Aorta (tissue), 5 donors: Measurements from ENCODE around the gene LYPD6B. TPM values are rescaled to one million over a fixed set of nuclear protein-coding genes. Genes with fewer than 3 reads are reported as not detected.

ENCODE experiments used
- ATAC-seq: fragments of 200-7000 bp; cut with Tn5 transposase; one replicate; pipeline ENCODE4 v1.9.1; 2022; ENCODE audit warnings: moderate library complexity; ENCODE audit not compliant: low FRiP score
- DNase-seq, 2 donors: peaks; one replicate each; pipeline ENCODE4 v3.0.0-alpha.2; 2020
- H3K27ac ChIP-seq, 2 donors: one replicate each; pipeline ENCODE4 v1.5.1; 2013; ENCODE audit warnings: low read length in 2 of 2, mild to moderate bottlenecking in 2 of 2, moderate library complexity in 2 of 2, control low read depth in 1 of 2, inconsistent platforms in 1 of 2, low read depth in 1 of 2
- H3K27me3 ChIP-seq, 2 donors: one replicate each; pipeline ENCODE4 v1.6.1; 2013; ENCODE audit warnings: control low read depth in 1 of 2, low read length in 1 of 2, mild to moderate bottlenecking in 1 of 2, moderate library complexity in 1 of 2; ENCODE audit not compliant: insufficient read depth in 2 of 2, control insufficient read depth in 1 of 2
- H3K36me3 ChIP-seq, 2 donors: one replicate each; pipeline ENCODE4 v1.6.1; 2013; ENCODE audit warnings: control low read depth in 1 of 2, low read length in 1 of 2, mild to moderate bottlenecking in 1 of 2; ENCODE audit not compliant: insufficient read depth in 2 of 2, control insufficient read depth in 1 of 2
- H3K4me1 ChIP-seq, 2 donors: one replicate each; pipeline ENCODE4 v1.6.1; 2013; ENCODE audit warnings: low read length in 2 of 2, control low read depth in 1 of 2, mild to moderate bottlenecking in 1 of 2, moderate library complexity in 1 of 2; ENCODE audit not compliant: insufficient read depth in 2 of 2, control insufficient read depth in 1 of 2
- H3K4me3 ChIP-seq, 2 donors: one replicate each; pipeline ENCODE4 v1.5.1; 2013; ENCODE audit warnings: low read length in 2 of 2, control low read depth in 1 of 2, mild to moderate bottlenecking in 1 of 2
- H3K9me3 ChIP-seq: one replicate; pipeline ENCODE4 v1.6.1; 2013; ENCODE audit warnings: mild to moderate bottlenecking, low read length; ENCODE audit not compliant: control insufficient read depth
- WGBS, 2 donors: extraction: QIAGEN DNeasy Blood & Tissue Kit; methylation state at CpG; one replicate each; pipeline ENCODE4 v1.1.7; 2013; 5-methylcytosine and 5-hydroxymethylcytosine counted together
- intact Hi-C, 2 donors: fragments of 100-400 bp; cut with DNase I; formaldehyde crosslinking; loops; one replicate each; pipeline versions ENCODE4 v1.14.2 to v1.15.0; 2022
- polyA plus RNA-seq, 2 donors: library from polyadenylated mRNA; stranded (reverse); fragments of 200-250 nt; gene quantifications; one replicate each; pipeline ENCODE4 v1.2.3, GENCODE V29; 2013
- total RNA-seq, 2 donors: library from RNA; stranded (reverse); fragmentation: NEBNext Ultra II Directional; extraction: Animal tissue kit (Norgen Biotek cat#: 25700); gene quantifications; one replicate each; pipeline ENCODE4 v1.2.1, GENCODE V29; 2021
- donor health status: healthy with polysubstance abuse.
- donor health status: Bipolar disorder and iron deficiency.
- donor health status: DM: no; HTN: no; CAD: no.
- donor health status: DM: no; HTN: no; CAD: no.
- donor health status: DM: yes; HTN: yes; CAD: no.

The LYPD6B gene
- total and polyA plus RNA-seq, 4 donors: 0.26 TPM; not detected in 3

GRCh38 chr2:149084924-149085795, 46.7 kb downstream of the LYPD6B start:
- Histone ChIP-seq H3K4me1 (peaks cover 0 to 2% of the 10 kb centered on the region in 2 donors), H3K4me3 (no peak overlapping the region), H3K27ac (no peak overlapping the region), H3K27me3 (no peaks in the 10 kb centered on the region), H3K9me3 (no peaks in the 10 kb centered on the region), H3K36me3 (no peaks in the 10 kb centered on the region)
- intact Hi-C loops: no loop called here
- DNase-seq (no peak), ATAC-seq (no peak)
- 56 to 60% methylated on average over 7 of the region's 7 CpGs for WGBS, 2 donors

- Histone ChIP-seq H3K27ac (no peak overlapping the region), H3K36me3 (no peaks in the 10 kb centered on the region), H3K9me3 (no peaks in the 10 kb centered on the region), H3K4me1 (peaks cover 0 to 2% of the 10 kb centered on the region in 2 donors), H3K4me3 (no peak overlapping the region), H3K27me3 (no peaks in the 10 kb centered on the region)
- no peak for DNase-seq
- no peak for ATAC-seq
- intact Hi-C loops: no loop called here
- 80 to 81% methylated on average over 4 of the region's 4 CpGs for WGBS, 2 donors
These were observed 49.3 kb downstream of the LYPD6B start for GRCh38 chr2:149087751-149088150.

- Histone ChIP-seq H3K9me3 (no peaks in the 10 kb centered on the region), H3K27me3 (no peaks in the 10 kb centered on the region), H3K36me3 (no peaks in the 10 kb centered on the region), H3K27ac (no peak overlapping the region), H3K4me1 (peaks cover 0 to 2% of the 10 kb centered on the region in 2 donors), H3K4me3 (no peak overlapping the region)
- DNase-seq: no peak
- ATAC-seq: no peak
- intact Hi-C loops: no loop called here
These were observed 50.6 kb downstream of the LYPD6B start for GRCh38 chr2:149089068-149089467.

- H3K27me3 ChIP-seq: no peaks in the 10 kb centered on the region
- WGBS, 2 donors: 84% methylated on average over 2 of the region's 2 CpGs
- H3K4me3 ChIP-seq: no peak overlapping the region
- ATAC-seq: no peak
- intact Hi-C loops: no loop called here
- no peak for DNase-seq
- no peaks in the 10 kb centered on the region for H3K4me1 ChIP-seq
- no peaks in the 10 kb centered on the region for H3K36me3 ChIP-seq
- no peaks in the 10 kb centered on the region for H3K9me3 ChIP-seq
- H3K27ac ChIP-seq: no peak overlapping the region
These were observed 52.2 kb downstream of the LYPD6B start for GRCh38 chr2:149090706-149091105.

- intact Hi-C loops: no loop called here
- ATAC-seq (no peak), DNase-seq (no peak)
- no peaks in the 10 kb centered on the region for H3K36me3 ChIP-seq
- 96 to 97% methylated on average over 2 of the region's 2 CpGs for WGBS, 2 donors
- H3K27ac ChIP-seq: no peak overlapping the region
- no peaks in the 10 kb centered on the region for H3K9me3 ChIP-seq
- H3K27me3 ChIP-seq: no peaks in the 10 kb centered on the region
- no peak overlapping the region for H3K4me3 ChIP-seq
- H3K4me1 ChIP-seq: no peaks in the 10 kb centered on the region
These were observed 55.1 kb downstream of the LYPD6B start for GRCh38 chr2:149093579-149093978.

GRCh38 chr2:149094217-149095015, 55.9 kb downstream of the LYPD6B start:
- Histone ChIP-seq H3K27ac (no peak overlapping the region), H3K9me3 (no peaks in the 10 kb centered on the region), H3K36me3 (no peaks in the 10 kb centered on the region), H3K27me3 (no peaks in the 10 kb centered on the region), H3K4me1 (no peaks in the 10 kb centered on the region), H3K4me3 (no peak overlapping the region)
- DNase-seq (no peak), ATAC-seq (no peak)
- intact Hi-C loops: no loop called here
- 70 to 73% methylated on average over 5 of the region's 5 CpGs for WGBS, 2 donors

GRCh38 chr2:149098701-149099100, 60.2 kb downstream of the LYPD6B start:
- Histone ChIP-seq H3K36me3 (no peaks in the 10 kb centered on the region), H3K27ac (no peak overlapping the region), H3K4me3 (no peak overlapping the region), H3K27me3 (no peaks in the 10 kb centered on the region), H3K9me3 (no peaks in the 10 kb centered on the region), H3K4me1 (no peaks in the 10 kb centered on the region)
- DNase-seq (no peak), ATAC-seq (no peak)
- intact Hi-C loops: no loop called here
- WGBS, 2 donors: 84 to 87% methylated on average over 2 of the region's 2 CpGs

GRCh38 chr2:149099298-149099697, 60.8 kb downstream of the LYPD6B start:
- ATAC-seq (no peak), DNase-seq (no peak)
- Histone ChIP-seq H3K36me3 (no peaks in the 10 kb centered on the region), H3K27ac (no peak overlapping the region), H3K4me3 (no peak overlapping the region), H3K27me3 (no peaks in the 10 kb centered on the region), H3K9me3 (no peaks in the 10 kb centered on the region), H3K4me1 (no peaks in the 10 kb centered on the region)
- intact Hi-C loops: no loop called here
- WGBS, 2 donors: 84 to 89% methylated on average over 3 of the region's 3 CpGs
